GM18499 (cell line): ENCODE results near the gene PROSER1.
"Not testable (repeated sequence)": the region's sequence is repeated elsewhere in the genome, so short reads cannot be mapped to it uniquely, and the experiment has no call there.

Experiments used
- ATAC-seq: cut with Tn5 transposase; IDR thresholded peaks from one replicate; pipeline ENCODE4 v1.9.1; 2021; ENCODE audit warnings: moderate number of reproducible peaks; ENCODE audit not compliant: insufficient read depth, unreplicated experiment

Gene PROSER1

DNA sequence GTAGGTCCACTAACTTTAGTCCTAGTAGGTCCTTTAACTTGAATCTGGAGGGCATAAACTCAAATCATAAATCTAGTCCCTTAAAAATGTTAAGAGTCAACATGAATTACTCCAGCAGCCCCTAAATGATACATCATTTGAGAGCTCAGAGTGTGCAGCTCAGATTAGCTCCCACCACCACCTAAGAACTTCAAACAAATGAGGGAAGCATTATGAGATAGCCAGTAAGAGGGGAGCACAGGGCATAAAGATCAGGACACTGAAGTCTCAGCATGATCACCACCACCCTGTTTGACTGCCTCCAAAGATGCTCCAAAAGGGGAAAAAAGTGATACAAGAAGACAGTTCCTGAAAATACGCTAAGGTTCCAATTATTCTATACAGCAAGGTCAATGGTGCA lies 5.7 kb downstream of the PROSER1 start:
- no peak for ATAC-seq

DNA sequence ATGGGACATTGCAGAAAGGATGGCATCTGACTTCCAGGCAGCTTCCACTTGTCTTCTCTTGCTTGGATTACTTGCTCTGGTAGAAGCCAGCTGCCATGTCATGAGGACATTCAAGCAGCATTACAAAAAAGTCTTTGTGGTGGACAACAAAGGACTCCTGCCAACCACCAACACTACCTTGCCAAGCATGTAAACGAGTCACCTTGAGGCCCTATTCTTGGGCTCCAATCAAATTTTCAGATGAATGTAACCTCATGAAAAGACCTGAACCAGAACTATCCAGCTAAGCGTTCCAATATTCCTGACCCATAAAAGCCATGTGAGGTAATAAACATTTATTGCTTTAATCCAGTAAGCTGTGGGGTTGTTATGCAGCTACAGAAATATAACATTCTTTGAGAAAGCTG lies 12.5 kb downstream of the PROSER1 start:
- no peak for ATAC-seq

DNA sequence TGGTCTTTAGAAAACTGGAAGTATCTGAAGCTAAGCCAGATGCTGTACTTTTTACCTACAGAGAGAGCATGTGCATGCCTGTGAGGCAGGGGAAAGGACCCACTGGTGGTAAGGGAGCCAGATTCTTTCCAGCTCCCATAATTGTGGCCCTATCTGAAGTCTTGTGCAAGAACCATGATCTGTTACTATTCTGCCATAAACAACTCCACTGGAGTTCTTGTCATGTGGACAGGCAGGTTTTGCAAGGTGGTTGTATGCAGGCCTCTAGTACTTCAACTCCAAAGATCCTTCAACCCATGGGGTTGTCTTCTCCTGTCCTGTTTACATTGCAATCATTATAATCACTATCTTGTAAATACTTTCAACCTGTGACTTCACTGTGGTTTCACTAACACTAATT lies 14.1 kb downstream of the PROSER1 start:
- no peak for ATAC-seq

DNA sequence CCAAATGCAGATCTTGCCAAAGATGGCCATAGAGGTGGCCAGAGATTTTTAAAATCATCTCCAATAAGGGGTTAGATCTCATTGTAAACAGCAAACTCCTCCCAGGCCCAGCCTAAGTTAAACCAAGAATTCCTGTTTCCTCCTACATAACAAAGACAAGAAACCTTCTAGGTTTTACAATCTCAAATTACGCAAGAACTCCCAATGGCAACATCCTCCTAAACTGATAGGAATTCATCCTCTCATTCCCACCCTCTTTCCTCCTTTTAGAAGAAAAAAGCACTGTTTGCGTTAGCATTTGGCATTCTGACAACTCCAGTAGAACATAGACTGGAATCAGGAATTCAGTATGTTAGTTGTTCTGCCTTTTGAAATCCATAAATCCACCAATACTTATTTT lies 14.6 kb downstream of the PROSER1 start:
- no peak for ATAC-seq

DNA sequence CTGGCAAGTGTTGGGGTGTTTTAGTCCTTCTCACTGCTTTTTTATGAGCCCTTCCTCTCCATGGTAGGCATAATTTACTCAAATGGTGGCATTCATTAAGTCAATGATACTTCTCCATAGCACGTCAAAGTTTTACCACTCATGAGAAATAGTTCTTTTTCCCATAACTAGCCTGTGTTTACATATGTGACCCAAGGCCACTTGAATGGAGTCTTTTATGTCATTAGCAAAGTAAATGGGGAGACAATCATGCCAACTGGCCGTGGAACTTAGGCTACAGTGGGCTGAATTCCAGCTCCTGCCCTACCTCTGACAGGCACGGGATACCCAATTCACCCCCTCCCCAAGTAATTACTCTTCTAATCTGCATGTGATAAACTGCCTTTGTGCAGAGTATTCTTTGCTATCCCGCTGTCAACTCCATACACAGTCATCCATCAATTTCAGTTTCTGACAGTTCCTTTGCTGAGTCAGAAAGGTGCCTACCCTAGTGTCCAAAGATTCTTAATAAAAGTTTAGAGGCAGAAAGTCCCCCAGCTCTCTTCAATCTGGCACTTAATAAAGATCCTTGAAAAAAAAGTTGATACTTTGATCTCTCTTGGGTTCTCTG lies 16.9 kb downstream of the PROSER1 start:
- ATAC-seq, result no peak

DNA sequence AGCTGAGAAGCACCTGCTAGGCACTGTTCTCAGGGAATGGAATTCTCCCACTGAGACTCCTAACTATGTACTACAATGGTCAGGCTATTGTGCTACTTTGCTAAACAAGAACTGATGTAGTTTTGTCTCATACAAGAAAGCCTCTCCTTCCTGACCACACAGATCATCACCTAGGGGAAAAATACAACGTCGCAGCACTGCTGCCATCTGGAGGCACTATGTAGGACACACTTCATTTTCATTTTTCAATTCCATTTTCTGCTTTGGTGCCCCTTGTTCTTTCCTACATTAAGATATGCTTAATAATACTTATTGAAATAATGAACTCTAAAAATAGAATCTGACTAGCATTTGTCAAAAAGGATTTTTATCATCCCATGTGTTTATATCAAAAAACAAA lies 21.1 kb downstream of the PROSER1 start:
- peak; percentile 63 for ATAC-seq

DNA sequence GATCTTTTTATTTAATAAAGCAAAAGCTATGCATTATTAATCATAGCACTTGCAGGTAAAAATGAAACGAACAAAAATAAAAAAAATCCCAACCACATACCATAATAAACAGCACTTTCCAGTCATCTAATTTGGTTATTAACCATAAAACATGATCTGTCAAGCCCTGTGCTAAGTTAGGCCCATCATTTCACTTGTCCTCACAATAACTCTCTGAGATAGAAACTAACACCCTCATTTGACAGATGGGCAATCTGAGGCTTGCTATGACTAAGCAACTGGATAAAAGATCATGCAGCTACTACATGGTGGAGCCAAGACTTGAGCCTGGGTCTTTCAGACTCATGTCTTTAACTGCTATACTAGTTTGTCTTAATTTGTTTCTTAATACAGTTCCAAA lies 21.8 kb downstream of the PROSER1 start:
- peak; percentile 70 for ATAC-seq

DNA sequence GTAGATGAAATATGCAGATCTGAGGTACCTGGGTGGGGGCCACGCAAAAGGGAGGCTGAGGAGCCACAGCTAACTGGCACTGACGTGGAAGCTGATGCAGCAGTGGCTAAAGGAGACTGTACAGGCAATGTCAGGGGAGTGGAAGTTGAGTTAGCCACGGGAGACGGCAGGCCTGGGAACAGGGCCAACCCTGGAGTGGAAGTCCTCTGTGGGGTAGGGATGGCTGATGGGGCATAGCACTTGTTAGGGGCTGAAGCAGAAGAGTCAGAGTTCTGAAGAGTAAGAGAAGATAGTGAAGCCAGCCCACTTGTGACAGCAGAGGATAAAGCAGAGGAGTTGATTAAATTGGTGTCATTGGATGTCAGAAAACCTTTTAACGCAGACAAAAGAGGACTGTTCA lies 24.4 kb downstream of the PROSER1 start:
- ATAC-seq, result no peak

DNA sequence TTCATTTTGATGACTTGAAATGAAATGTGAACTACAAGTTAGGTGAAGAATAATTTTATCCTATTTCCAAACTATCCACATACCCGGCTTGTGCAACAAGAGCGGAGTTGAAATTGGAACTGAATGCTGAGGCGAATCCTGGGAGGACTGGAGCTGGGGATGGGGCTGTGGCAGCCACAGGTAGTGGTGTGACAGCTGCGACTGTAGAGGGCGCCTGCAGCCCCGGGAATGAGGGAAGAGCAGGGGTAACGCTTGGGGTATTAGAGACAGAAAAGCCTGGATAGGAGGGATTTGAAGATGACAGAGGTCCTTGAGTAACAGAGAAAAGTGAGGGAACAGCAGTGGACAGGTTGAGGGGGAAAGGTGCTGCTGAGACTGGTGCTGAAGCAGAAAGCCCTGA lies 25.3 kb downstream of the PROSER1 start:
- ATAC-seq, result no peak

DNA sequence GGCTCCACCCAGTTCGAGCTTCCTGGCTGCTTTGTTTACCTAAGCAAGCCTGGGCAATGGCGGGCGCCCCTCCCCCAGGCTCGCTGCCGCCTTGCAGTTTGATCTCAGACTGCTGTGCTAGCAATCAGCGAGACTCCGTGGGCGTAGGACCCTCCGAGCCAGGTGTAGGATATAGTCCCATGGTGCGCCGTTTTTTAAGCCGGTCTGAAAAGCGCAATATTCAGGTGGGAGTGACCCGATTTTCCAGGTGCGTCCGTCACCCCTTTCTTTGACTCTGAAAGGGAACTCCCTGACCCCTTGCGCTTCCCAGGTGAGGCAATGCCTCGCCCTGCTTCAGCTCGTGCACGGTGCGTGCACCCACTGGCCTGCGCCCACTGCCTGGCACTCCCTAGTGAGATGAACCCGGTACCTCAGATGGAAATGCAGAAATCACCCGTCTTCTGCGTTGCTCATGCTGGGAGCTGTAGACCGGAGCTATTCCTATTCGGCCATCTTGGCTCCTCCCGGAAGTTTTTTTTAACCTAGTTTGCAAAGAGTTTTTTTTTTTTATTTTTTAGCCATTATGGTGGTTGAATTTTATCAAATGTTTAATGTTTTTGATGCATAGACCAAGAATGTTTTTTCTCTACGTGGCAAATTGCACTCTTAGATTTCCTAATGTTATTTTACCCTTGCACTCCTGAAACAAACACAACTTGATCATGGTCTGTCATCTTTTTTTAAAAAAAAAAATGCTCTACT lies 31.3 kb downstream of the PROSER1 start:
- not testable (repeated sequence) for ATAC-seq

DNA sequence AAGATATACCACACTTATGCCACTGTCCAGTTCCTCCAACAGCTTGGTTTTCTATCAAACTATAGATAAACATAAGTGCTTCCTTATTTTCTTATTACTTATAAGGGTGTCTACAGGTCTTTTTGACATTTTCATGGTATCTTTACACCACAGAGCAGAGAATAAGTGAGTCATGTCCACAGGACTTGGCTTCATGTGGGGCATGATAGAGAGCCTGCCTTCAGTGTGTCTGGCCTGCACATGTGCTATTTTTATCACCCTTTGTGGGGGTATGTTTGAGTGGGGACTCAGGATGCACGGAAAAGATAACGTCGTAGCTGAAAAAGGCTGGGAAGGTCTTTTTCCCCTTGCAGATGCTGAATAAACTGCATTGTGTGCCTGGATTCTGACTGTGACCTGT lies 39.1 kb downstream of the PROSER1 start:
- ATAC-seq, result no peak

DNA sequence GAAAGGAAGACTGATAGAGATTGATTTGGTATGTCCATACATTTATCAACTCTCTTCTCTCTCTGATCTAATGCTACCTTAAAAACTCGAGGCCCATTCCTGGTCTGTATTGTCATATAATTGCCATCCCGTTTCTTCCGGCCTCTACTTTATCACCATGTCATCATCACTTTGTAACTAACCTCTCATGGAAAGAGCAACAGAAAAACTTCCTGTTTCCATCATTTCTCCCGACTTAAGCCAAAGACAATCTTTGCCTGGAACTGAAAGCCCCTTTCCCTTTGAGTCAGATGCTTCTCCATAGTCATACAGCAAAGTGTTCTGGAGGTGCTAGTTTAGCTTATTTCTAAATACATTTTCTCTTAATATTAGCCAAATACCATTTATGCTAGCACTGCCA lies 44.5 kb downstream of the PROSER1 start:
- no peak for ATAC-seq

DNA sequence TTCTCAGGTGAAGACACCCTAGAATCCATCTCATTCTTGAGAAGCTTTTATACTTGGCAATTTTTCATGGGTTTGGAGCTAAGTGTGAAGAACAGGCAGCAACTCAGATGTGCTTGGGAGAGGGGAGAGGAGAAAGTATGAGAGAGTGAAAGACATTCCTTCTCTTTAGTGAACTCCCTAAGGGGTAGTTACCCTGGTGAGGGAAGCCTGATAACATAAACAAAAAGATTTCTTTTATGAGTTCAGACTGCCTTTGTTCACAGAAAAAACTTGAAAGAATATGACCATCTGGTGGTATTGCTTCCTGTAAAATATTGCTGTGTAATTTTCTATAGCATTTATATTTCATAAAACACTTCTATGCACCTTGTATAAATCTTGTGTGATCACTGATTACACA lies 47.2 kb downstream of the PROSER1 start, which contains the start of gene STOML3:
TSS of gene STOML3 (minus strand) at position 139 of the 400 bp plus-strand sequence. CDS start at position 29, 110 bp downstream.
- ATAC-seq, result no peak

DNA sequence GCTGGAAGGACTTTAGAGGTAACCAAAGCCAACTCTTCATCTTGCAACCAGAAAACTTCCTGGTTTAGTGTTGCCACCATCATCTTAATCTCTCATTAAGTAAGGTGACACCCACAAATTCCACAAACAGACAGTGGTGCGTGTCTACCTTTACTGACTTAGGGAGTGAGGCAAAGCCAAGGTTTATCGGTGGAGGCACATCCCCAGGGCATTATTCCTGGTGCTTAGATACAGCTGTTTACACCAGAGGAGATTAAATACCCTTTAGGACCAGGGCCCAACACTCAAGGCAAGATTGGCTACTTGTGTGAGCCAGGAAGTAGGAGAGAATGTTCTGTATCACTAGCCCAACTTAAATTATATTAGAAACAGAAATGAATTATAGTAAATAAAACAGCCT lies 56.8 kb downstream of the PROSER1 start:
- no peak for ATAC-seq

DNA sequence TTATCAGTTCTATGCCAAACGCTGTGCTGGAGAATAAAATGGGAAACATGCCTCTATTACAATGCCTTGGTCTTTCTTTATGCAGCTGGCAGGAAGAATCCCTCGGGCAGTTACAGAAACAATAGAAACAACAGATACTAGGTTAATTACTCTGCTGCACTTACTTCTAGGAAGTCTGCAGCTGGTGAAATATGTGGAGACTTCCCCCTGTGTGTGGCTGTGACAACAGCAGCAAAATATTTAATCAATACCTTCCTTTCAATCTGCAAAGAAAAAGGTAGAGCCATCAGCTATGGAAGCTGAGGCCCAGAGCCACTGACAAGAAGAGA lies 57.2 kb downstream of the PROSER1 start:
- ATAC-seq, result no peak

DNA sequence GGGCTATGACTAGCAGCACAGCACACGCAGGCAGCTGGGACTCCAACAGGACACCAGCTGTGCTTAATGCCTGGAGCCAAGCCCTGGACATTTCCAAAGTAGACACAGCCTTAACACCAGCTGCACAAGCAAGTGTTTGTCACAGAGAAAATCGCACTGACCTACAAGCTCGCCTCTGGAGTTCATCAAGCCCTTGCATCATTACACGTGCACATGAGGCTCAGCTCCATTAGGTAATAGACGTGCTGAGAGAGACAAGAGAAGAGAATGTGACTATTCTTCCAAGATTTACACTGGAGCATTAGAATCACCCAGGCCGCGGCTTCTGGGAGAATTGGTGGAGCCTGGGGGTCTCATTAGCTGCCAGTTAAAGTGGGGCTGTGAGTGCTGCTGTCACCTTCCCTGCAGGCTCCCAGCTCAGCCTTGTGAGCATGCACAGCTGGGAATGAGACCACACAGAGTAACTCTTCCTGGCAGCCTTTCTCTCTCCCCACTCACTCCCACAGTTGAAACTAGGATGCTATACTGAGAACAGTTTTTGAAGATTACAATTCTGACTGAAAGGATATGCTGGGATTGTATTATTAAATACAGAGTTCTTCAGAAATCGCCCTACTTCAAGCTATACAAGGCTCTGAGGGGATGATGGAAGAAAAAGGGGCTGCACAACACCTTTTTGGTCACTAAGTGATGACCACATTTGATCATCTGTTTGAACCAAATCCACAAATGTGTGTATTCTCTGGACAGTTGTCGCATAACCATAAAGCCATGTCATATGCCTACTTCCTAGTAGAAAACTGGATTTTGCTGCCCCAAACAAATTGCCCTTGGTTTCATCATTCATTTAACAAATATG lies 57.8 kb downstream of the PROSER1 start:
- ATAC-seq, result no peak

DNA sequence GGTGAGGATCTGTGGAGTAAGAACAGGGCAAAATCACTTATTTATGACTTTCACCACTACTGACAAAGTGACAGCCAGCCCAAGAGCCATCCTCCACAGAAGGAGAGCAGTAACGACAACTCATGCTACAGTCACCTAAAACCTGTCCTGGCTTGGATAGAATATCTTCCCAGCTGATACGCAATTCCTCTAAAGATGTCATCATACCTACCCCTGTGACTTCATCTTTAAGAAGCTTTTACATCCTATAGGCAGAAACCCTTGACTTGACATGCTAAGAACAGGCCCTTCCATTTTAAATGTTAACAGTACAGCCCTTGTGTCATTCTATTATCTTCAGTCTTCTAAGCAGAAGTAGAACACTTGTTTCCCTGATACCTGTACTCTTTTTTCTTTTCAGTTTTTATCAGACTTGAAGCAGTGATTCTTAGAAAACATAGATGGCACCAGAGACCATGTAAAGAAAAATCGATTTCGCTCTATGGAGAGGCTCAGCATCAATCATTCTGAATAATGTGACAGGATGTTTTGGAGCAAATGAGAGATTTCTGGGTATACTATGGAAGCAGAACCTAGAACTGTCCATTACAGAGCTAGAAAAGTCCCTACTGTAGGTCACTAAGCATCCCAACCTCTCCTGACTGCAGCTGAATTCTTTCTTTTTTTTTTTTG lies 67.4 kb downstream of the PROSER1 start:
- ATAC-seq, result no peak

DNA sequence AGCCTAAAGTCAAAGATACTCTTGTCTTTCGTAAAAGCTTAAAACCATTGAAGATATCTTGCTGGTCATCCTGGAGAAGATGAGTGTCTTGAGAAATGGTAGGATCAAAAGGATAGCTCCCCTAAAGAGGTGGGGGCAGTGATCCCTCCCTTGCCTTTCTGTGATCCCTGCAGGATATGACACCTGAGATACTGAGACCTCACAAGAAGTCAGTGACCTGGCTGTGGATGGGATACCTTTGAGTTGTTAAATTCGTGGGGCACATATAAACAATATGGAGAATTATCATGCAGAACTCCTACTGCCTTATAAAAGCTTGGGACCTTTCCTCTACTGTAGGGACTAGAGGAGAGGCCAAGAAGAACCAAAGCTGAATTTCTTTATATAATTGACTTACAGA lies 68.7 kb downstream of the PROSER1 start:
- ATAC-seq, result no peak

DNA sequence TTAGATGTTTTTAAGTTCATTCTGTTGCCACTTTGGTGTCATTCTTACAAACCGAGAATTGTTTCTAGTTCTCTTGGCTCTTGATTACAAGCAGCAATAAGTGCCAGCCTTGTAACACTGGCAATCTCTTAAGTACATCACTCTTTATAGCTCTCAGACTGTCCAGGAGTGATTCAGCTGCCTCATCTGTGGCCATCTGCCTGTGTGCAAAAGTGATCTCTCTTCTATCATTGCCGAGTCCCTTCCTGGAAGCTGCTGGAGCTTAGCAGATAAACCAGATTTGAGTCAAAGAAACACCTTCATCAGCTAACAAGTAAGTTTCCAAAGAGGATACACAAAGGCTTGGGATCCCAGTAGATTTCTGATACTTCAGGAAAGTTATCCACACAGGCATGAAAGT lies 70.4 kb downstream of the PROSER1 start:
- ATAC-seq, result no peak

DNA sequence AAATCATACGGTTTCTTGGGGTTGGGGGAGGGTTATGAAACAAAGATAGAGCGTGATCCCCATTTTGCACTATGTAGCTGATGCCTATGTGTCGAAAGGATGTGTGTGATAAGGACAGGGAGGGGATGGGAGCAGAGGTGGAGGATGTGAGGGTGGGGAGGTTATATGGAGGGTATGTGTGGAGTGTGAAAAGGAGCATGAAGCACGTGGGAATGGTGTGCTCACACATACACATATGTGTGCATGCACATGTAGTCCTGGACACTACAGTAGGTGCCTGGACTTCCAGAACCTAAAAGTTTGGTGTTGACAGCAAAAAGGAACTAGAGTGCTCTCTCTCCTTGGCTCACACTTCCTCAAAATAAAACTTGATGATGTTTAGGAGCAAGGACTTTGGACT lies 72.6 kb downstream of the PROSER1 start:
- ATAC-seq, result no peak

DNA sequence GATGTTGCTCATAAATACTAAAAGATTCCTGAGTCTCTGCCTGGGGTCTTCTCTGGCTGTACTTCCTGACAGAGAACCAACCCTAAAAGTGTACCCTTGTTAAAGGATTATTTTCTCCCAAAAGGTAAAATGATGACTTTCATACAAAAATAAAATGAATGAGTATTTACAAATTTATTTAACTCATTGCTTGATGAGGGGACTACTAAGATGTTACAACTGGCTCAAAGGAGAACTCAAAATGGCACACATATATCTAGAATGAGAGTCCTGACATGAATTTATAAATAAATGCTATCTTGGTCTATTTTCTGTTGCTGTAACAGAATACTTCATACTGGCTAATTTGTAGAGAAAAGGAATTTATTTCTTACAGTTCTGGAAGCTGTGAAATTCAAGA lies 77.7 kb downstream of the PROSER1 start:
- ATAC-seq, result no peak
